OCI-LY3 (cell line): ENCODE data around the gene COPS6.

Experiments used
- H2AFZ ChIP-seq: fragments of 200-600, 300-600 bp; shearing (Covaris generic); 2 replicates; pipeline ENCODE4 v1.6.0; 2014; ENCODE audit warnings: antibody characterized with exemption, low read depth, low read length
- H3K27ac ChIP-seq: fragments of 200-600, 300-600 bp; sonication (generic); 2 replicates; pipeline ENCODE4 v1.5.1; 2014; ENCODE audit warnings: mild to moderate bottlenecking, low read length, moderate library complexity, mixed read lengths
- H3K27me3 ChIP-seq: fragments of 200-600, 300-600 bp; sonication (generic); 2 replicates; pipeline ENCODE4 v1.6.1; 2014; ENCODE audit warnings: low read depth, low read length, mixed read lengths
- H3K36me3 ChIP-seq: fragments of 200-600, 300-600 bp; sonication (generic); replicated peaks from 2 replicates; pipeline ENCODE3; 2014; ENCODE audit warnings: low read depth, low read length, mixed read lengths
- H3K4me1 ChIP-seq: fragments of 300-600, 200-600 bp; sonication (generic); 2 replicates; pipeline ENCODE4 v1.6.1; 2014; ENCODE audit warnings: low read length, mixed read lengths
- H3K4me2 ChIP-seq: fragments of 200-600, 300-600 bp; sonication (generic); 2 replicates; pipeline ENCODE4 v1.6.1; 2014; ENCODE audit warnings: low read length, mixed read lengths
- H3K4me3 ChIP-seq: fragments of 300-600, 200-600 bp; sonication (generic); 2 replicates; pipeline ENCODE4 v1.5.1; 2014; ENCODE audit warnings: antibody characterized with exemption, mild to moderate bottlenecking, low read length, moderate library complexity
- H3K79me2 ChIP-seq: fragments of 300-600, 200-600 bp; shearing (Covaris generic); 2 replicates; pipeline ENCODE4 v1.6.1; 2014; ENCODE audit warnings: mild to moderate bottlenecking, low read length, mixed read lengths
- H3K9ac ChIP-seq: fragments of 300-600, 200-600 bp; shearing (Covaris generic); 2 replicates; pipeline ENCODE4 v1.6.0; 2014; ENCODE audit warnings: mild to moderate bottlenecking, low read length, moderate library complexity
- H3K9me3 ChIP-seq: fragments of 200-600, 300-600 bp; shearing (Covaris generic); 2 replicates; pipeline ENCODE4 v1.6.1; 2014; ENCODE audit warnings: low read length, mixed read lengths; ENCODE audit not compliant: insufficient read depth
- H4K20me1 ChIP-seq: fragments of 200-600, 300-600 bp; sonication (generic); 2 replicates; pipeline ENCODE4 v1.6.1; 2016; ENCODE audit warnings: low read length, mixed read lengths; ENCODE audit not compliant: insufficient read depth
- EZH2phosphoT487 ChIP-seq: fragments of 200-600 bp; shearing (Covaris generic); IDR thresholded peaks from 2 replicates; pipeline ENCODE4 v1.6.1; 2018; ENCODE audit warnings: antibody characterized with exemption, mixed run types, low read depth
- TF ChIP-seq, protein P1 (sequence below): fragments of 200-600, 300-600 bp; sonication (generic); IDR thresholded peaks from 2 replicates; pipeline ENCODE4 v1.5.1; 2014; ENCODE audit warnings: antibody characterized with exemption, low read length, low read depth

COPS6 gene

DNA sequence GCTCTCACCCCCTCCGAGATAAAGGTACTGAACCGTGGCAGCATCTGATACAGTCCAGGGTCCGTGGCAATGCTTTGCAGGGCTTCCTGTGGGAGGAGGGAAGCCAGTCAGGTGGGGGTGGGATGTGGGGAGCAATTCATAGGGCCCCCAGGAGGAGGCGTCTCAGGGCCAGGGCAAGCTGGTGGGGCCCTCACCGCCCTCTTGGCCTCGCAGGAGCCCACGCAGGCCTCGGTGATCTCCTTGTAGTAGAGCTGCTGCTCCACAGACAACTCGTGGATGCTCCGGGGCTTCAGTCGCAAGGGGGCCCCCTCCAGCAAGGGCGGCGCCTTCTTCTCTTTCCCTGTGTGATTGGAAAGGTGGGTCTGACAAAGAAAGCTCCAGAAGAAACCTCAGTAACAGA, 23.1 kb downstream of the COPS6 start:
- no peaks in the 10 kb centered on the region for H3K9me3 ChIP-seq
- H3K4me1 ChIP-seq, result no peaks in the 10 kb centered on the region
- TF ChIP-seq EZH2phosphoT487, result no peak
- TF ChIP-seq, protein P1, sequence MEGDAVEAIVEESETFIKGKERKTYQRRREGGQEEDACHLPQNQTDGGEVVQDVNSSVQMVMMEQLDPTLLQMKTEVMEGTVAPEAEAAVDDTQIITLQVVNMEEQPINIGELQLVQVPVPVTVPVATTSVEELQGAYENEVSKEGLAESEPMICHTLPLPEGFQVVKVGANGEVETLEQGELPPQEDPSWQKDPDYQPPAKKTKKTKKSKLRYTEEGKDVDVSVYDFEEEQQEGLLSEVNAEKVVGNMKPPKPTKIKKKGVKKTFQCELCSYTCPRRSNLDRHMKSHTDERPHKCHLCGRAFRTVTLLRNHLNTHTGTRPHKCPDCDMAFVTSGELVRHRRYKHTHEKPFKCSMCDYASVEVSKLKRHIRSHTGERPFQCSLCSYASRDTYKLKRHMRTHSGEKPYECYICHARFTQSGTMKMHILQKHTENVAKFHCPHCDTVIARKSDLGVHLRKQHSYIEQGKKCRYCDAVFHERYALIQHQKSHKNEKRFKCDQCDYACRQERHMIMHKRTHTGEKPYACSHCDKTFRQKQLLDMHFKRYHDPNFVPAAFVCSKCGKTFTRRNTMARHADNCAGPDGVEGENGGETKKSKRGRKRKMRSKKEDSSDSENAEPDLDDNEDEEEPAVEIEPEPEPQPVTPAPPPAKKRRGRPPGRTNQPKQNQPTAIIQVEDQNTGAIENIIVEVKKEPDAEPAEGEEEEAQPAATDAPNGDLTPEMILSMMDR, result no peak
- no peaks in the 10 kb centered on the region for H3K27me3 ChIP-seq
- H3K4me3 ChIP-seq, result no peak overlapping the region
- no peak overlapping the region for H2AFZ ChIP-seq
- H3K27ac ChIP-seq, result no peak overlapping the region
- H3K79me2 ChIP-seq, result no peaks in the 10 kb centered on the region
- no peaks in the 10 kb centered on the region for H4K20me1 ChIP-seq
- H3K9ac ChIP-seq, result no peak overlapping the region
- peaks cover 27% of the 10 kb centered on the region for H3K36me3 ChIP-seq
- H3K4me2 ChIP-seq, result no peak overlapping the region

DNA sequence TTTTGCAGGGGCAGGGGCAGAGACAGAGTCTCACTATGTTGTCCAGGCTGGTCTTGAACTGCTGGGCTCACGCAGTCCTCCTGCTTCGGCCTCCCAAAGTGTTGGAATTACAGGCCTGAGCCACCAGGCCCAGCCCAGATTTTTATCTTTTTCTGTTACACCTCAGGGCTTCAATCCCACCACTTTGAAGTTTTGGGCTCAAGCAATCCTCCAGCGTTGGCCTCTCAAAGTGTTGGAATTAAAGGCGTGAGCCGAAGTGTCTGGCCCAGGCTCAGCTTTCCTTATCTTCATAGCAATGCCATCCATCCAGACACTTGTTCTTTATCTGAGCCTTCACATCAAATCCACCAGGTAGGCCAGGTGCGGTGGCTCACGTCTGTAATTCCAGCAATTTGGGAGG, 26.3 kb downstream of the COPS6 start:
- Histone ChIP-seq H3K27me3 (no peaks in the 10 kb centered on the region), H3K79me2 (peaks cover 12% of the 10 kb centered on the region), H3K9ac (no peak overlapping the region), H3K9me3 (no peaks in the 10 kb centered on the region), H3K4me3 (no peak overlapping the region), H3K4me1 (peaks cover 6% of the 10 kb centered on the region; the same call in 1 of the 2 replicates), H3K4me2 (no peak overlapping the region), H3K36me3 (peaks cover 15% of the 10 kb centered on the region), H4K20me1 (no peaks in the 10 kb centered on the region), H2AFZ (no peak overlapping the region), H3K27ac (no peak overlapping the region)
- TF ChIP-seq, protein P1, result no peak
- TF ChIP-seq EZH2phosphoT487, result no peak

- Histone ChIP-seq H3K4me1 (peaks cover 14% of the 10 kb centered on the region), H3K4me3 (peak overlapping the region; percentile 87), H3K27me3 (no peaks in the 10 kb centered on the region), H3K9me3 (no peaks in the 10 kb centered on the region), H2AFZ (peak overlapping the region; percentile 80; the same call in 1 of the 2 replicates), H3K4me2 (peak overlapping the region; percentile 95), H3K27ac (peak overlapping the region; percentile 54; the same call in 1 of the 2 replicates), H4K20me1 (no peaks in the 10 kb centered on the region), H3K9ac (peak overlapping the region; percentile 69), H3K79me2 (peaks cover 12% of the 10 kb centered on the region), H3K36me3 (no peaks in the 10 kb centered on the region)
- no peak for TF ChIP-seq EZH2phosphoT487
- TF ChIP-seq, protein P1, result no peak
These were observed 29.8 kb downstream of the COPS6 start for GRCh38 chr7:100118388-100119071.

GRCh38 chr7:100119072-100119969, 30.6 kb downstream of the COPS6 start, which contains the start of the genes CNPY4 and TAF6:
Gene CNPY4 (plus strand): TSS chr7:100119634. CDS start chr7:100119745, 111 bp downstream.
Gene TAF6 (minus strand): TSS chr7:100119358. CDS start chr7:100114209, 5,149 bp downstream.
- Histone ChIP-seq H3K27ac (peak within 1 kb of the TSS; percentile 54), H3K4me2 (peak within 1 kb of the TSS; percentile 95), H4K20me1 (no peaks in the 10 kb centered on the region), H2AFZ (peak within 1 kb of the TSS; percentile 80), H3K36me3 (peaks cover 3% of the 10 kb centered on the region), H3K4me3 (peak within 1 kb of the TSS; percentile 87), H3K27me3 (no peaks in the 10 kb centered on the region), H3K4me1 (peaks cover 14% of the 10 kb centered on the region), H3K9ac (peak within 1 kb of the TSS; percentile 69), H3K79me2 (peaks cover 12% of the 10 kb centered on the region), H3K9me3 (no peaks in the 10 kb centered on the region)
- TF ChIP-seq, protein P1, result no peak
- TF ChIP-seq EZH2phosphoT487, result no peak
